ENCODE data around the gene PSD2. TPM values are rescaled to one million over a fixed set of nuclear protein-coding genes. Genes with fewer than 3 reads are reported as not detected.
"Not testable (repeated sequence)": the region's sequence is repeated elsewhere in the genome, so short reads cannot be mapped to it uniquely, and the experiment has no call there.

The PSD2 gene
- total RNA-seq, 2 donors from 2014 or later: 0.09 to 0.13 TPM

DNA sequence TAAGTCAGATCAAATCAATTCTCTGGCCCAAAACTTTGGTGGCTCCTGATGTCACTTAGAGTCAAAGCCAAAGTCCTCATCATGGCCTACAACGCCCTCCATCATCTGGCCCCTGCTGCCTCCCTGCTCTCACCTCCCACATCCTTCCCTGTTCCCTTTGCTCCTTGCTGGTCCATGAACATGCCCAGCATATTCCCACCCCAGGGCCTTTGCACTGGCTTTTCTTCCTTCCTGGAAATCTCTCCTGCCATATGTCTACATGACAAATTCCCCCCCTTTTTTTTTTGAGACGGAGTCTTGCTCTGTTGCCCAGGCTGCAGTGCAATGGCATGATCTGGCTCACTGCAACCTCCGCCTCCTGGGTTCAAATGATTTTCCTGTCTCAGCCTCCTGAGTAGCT lies 11.1 kb upstream of the PSD2 start:
- no peak for ATAC-seq
- DNase-seq: no peak
- intact Hi-C loops (cut with DNase I): no loop called here

DNA sequence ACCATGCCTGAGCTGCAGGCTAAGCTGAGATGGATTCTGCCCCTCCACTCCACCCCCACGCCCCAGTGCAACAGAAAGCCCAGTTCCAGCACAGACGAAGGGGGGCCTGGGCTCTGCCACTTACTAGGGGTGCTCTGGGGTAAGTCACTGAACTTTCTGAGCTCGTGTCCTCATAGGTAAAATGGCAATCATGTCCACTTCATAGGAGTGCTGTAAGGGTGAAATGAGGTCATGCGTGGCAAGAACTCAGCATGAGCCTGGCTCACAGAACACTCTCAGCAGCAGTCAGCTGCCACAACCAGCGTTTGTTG lies 8.4 kb upstream of the PSD2 start:
- intact Hi-C loops (cut with DNase I): loop anchor here (1.0 to 5.0 kb wide), 5 partner anchors 57 to 370 kb away; no protein-coding TSS in a partner anchor
- ATAC-seq: no peak
- no peak for DNase-seq

DNA sequence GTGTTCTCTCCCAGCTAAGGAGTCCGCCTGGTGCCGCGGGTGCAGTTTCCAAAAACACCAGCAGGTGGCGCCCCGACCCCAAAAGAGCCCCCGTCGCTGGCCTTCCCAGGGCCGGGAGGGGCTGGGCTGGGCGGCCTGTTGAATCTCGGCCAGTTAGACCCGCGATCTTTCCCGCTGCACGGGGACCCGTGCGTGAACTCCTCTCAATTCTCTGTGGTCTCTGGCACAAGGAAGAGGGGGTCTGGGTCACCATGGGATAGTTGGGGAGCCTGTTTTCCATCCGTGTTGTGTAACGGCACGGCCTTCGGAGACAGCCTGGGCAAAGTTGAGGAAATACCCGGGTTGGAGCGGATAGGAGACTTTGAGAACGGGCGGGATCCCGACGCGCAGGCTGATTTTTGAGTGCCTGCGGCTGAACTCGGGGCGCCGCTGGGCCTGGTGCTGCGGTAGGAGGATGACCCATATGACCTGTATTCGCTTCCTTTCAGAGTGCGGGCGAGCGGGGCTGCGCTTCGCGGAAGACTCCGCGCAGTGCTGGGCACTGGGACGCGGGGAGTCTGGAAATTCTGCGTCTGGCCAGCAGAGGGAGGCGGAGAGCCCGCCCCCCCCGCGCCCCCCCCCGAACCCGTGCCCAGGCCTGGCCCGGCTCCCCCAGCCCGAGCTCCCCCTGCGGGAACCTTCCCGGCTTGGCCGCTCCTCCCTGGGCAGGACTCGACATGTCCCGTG lies 7.9 kb upstream of the PSD2 start:
- intact Hi-C loops (cut with DNase I): loop anchor here (1.0 to 5.0 kb wide), 6 partner anchors 57 to 370 kb away; no protein-coding TSS in a partner anchor
- DNase-seq (peak; percentile 86), ATAC-seq (peak; percentile 91 to 94)

DNA sequence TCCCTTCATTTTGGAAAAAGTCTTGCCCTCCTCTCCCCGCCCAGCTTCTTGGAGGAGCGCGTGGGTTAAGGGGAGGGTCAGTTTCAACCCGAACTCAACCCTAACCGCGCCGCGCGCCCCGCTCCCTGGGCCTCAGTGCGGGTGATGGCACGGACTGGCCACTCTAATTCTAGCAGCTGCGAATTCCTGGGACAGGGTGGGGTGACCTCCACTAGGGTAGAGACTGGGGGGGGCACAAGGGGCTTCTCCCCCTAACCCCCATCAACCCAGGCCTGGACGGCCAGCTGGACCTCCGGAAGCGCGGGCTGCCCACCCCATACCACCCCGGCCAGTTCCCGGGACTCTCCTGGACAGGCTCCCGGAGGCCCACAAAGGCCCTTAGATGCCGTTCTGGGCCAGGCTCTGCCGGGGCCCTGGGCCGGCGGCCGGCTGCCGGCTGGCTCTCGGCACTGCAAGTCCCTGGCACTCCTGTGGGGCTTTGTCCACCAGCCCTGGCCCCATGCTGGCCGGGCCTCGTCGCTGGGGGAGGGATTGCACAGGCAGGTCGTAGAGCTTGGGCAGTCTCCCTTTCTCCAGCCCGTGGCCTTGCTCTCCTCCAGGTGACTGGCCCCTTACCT lies 7.2 kb upstream of the PSD2 start:
- intact Hi-C loops (cut with DNase I): loop anchor here (1.0 to 5.0 kb wide), 4 partner anchors 74 to 369 kb away; no protein-coding TSS in a partner anchor
- DNase-seq: no peak

GRCh38 chr5:139789116-139789844 lies 6.3 kb upstream of the PSD2 start:
- intact Hi-C loops (cut with DNase I): loop anchor here (5.0 kb wide), 3 partner anchors 73 to 368 kb away; no protein-coding TSS in a partner anchor
- ATAC-seq: no peak
- no peak for DNase-seq

More for the DNA sequence above, 7.2 kb upstream of the PSD2 start:
- peak; percentile 22 to 67 for ATAC-seq

GRCh38 chr5:139789845-139790189 lies 5.8 kb upstream of the PSD2 start:
- intact Hi-C loops (cut with DNase I): loop anchor here (5.0 kb wide), 4 partner anchors 57 to 367 kb away; no protein-coding TSS in a partner anchor
- ATAC-seq (no peak), DNase-seq (no peak)

DNA sequence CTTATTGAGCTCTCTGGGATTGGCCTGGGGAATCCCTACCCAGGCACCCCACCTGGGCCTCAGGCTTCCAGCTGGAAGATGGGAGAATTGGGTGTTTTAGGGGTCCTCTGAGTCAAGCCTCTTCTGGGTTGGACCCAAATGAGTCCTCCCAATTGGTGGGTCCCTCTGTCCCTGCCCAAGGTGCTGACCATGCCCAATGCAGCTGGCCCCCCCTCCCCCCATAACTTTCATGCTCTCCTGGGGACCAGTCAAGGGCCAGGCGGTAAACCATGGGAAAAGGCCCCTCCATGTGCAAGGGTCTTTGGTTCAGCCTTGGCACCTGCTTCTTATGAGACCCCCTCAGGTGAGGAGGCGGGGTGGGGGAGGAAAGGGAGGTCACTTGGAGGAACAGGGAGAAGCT lies 3.4 kb upstream of the PSD2 start:
- intact Hi-C loops (cut with DNase I): loop anchor here in 1 of 2 donors (5.0 kb wide), 1 partner anchor 55 kb away; no protein-coding TSS in a partner anchor
- DNase-seq (no peak), ATAC-seq (no peak)

- not testable (repeated sequence) for ATAC-seq, DNase-seq
- intact Hi-C loops (cut with DNase I): loop anchor here in 1 of 2 donors (5.0 kb wide), 1 partner anchor 55 kb away; no protein-coding TSS in a partner anchor
Measured at GRCh38 chr5:139792655-139793054, 3.0 kb upstream of the PSD2 start.

DNA sequence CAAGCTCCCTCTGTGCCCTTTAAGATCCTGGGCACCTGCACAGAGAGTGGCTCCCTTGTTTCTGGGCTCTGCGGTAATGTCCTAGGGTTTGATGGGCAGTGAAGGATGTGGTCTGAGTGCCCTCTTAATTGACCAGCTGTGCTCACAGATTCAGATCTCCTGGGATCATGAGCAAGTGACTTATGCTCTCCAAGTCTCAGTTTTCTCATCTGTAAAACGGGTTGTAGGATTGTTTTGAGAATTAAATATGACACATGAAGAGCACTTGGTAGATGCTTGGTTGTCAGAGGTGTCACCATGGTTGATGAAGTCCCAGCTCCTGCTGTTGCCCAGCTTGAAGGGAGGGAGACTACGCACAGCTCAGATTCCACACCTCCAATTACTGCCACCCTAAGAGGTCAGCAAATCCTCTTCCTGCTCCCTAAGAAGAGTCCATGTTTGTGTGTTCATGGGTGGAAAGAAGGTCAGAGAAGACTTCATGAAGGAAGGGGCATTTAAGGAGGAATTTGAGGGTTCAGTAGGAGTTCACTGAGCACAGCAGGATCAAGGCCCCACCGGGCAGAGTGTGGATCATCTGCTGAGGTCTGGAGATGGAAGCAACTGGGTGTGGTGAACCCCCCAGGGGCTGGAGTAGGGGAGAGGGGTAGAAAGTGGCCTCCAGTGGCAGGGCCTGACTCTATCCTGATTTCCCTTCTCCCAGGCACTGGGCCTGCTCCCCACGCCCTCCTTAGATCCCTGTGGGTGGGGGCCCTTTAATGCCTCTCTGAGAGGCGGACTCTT lies 1.4 kb upstream of the PSD2 start:
- intact Hi-C loops (cut with DNase I): loop anchor here in 1 of 2 donors (5.0 kb wide), 1 partner anchor 53 kb away; no protein-coding TSS in a partner anchor
- DNase-seq: no peak
- ATAC-seq: no peak

- DNase-seq: no peak
- intact Hi-C loops (cut with DNase I): no loop called here
- no peak for ATAC-seq
Measured at GRCh38 chr5:139796061-139796806, 626 bp downstream of the PSD2 start.

GRCh38 chr5:139797335-139797734 lies 1.7 kb downstream of the PSD2 start:
- intact Hi-C loops (cut with DNase I): no loop called here
- no peak for DNase-seq
- ATAC-seq: no peak

DNA sequence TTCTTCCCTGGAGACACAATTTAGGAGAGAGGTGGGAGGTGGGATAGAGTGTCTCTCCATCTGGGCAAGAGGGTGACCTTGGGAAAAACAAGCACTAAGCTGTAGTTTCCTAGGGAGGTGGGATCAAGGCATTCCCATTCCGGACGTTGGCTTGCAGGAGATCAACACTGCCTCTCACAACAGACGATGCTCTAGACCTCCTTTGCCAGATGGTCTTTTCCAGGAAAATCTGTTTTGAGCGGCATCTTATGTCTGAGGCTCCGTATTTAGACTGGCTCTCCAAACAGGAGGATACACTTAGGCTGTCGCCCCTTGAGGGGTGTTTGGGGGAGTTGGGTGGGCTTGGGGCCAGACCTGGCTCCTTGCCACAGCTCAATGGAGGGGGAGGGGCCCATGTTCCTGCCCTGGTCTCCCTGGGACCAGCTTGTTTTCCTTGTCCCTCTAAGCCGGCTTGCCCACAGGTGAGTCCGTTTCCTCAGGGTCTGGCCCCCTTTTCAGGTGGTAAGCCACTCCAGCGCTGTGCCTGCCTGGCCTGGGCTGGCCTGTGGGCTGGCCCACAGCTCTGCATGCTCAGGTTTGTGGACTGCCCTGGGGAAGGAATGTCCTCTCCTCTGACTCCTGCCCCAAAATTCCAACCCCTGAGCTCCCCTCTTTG lies 2.4 kb downstream of the PSD2 start:
- intact Hi-C loops (cut with DNase I): no loop called here
- no peak for ATAC-seq
- no peak for DNase-seq

- ATAC-seq (no peak), DNase-seq (no peak)
- intact Hi-C loops (cut with DNase I): no loop called here
Measured at GRCh38 chr5:139798883-139799282, 3.3 kb downstream of the PSD2 start.

GRCh38 chr5:139799359-139799758 lies 3.8 kb downstream of the PSD2 start:
- ATAC-seq: no peak
- intact Hi-C loops (cut with DNase I): no loop called here

GRCh38 chr5:139803978-139804377 lies 8.4 kb downstream of the PSD2 start:
- intact Hi-C loops (cut with DNase I): no loop called here
- no peak for DNase-seq
- no peak for ATAC-seq

More at GRCh38 chr5:139799359-139799758, 3.8 kb downstream of the PSD2 start:
- no peak for DNase-seq

GRCh38 chr5:139804800-139805397 lies 9.3 kb downstream of the PSD2 start:
- ATAC-seq (no peak), DNase-seq (no peak)
- intact Hi-C loops (cut with DNase I): no loop called here

DNA sequence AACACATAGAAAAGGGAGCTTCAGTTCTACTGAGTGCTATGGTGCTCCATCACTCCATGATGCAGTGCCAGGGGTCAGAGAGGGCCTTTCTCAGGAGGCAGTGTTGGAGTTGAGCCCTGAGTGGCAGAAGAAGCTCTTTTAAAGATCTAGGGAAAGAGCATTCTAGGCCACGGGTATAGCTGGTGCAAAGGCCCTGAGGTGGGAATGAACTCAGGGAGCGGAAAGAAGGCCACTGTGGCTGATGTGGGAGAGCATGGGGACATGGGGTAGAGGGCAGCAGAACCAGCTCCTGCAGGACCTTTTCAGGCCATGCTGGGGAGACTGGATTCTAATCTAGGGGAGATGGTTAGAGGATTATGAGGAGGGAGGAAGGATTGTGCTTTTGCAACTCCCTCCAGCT lies 9.9 kb downstream of the PSD2 start:
- DNase-seq: no peak
- ATAC-seq: no peak
- intact Hi-C loops (cut with DNase I): no loop called here

GRCh38 chr5:139806111-139806510 lies 10.5 kb downstream of the PSD2 start:
- DNase-seq (peak; percentile 9), ATAC-seq (no peak)
- intact Hi-C loops (cut with DNase I): no loop called here
